Adrenal gland (tissue), 12 donors: ENCODE data around the gene VPS37C. TPM values are rescaled to one million over a fixed set of nuclear protein-coding genes. Genes with fewer than 3 reads are reported as not detected.
A peak's percentile ranks its signal among the peaks of the same experiment; 100 is the strongest.

Experiments used
- DNase-seq, 7 donors: peaks; one replicate each; pipeline ENCODE4 v3.0.0-alpha.2; 2019 to 2020
- H3K27ac ChIP-seq, 5 donors: fragments of 200-600 bp; sonication (generic) in 4 of 5; 1 replicate in 3 of 5; 2 replicates in 2 of 5; pipeline versions ENCODE4 v1.5.1 to v1.8.0; 2016 to 2020; ENCODE audit warnings: mild to moderate bottlenecking in 1 of 5
- H3K27me3 ChIP-seq: fragments of 200-600 bp; 2 replicates; pipeline ENCODE4 v1.8.0; 2021
- H3K36me3 ChIP-seq, 2 donors: fragments of 200-600 bp; replicated peaks in 1 of 2; 1 replicate in 1 of 2; 2 replicates in 1 of 2; pipeline versions ENCODE4 v1.5.1 to v1.8.0; 2018 to 2022
- H3K4me1 ChIP-seq, 2 donors: fragments of 200-600 bp; replicated peaks in 1 of 2; 1 replicate in 1 of 2; 2 replicates in 1 of 2; pipeline versions ENCODE4 v1.5.1 to v1.8.0; 2018 to 2021
- H3K4me3 ChIP-seq, 4 donors: fragments of 200-600 bp; sonication (generic) in 3 of 4; one replicate each; pipeline ENCODE4 v1.5.1; 2016 to 2018
- H3K9me3 ChIP-seq, 3 donors: fragments of 200-600 bp; sonication (generic) in 1 of 3; replicated peaks in 1 of 3; 1 replicate in 2 of 3; 2 replicates in 1 of 3; pipeline versions ENCODE4 v1.5.1 to v1.8.0; 2016 to 2021
- POLR2A ChIP-seq, 2 donors: fragments of 450-650 bp; IDR thresholded peaks; one replicate each; pipeline ENCODE4 v1.6.1; 2017; ENCODE audit warnings: antibody characterized with exemption in 2 of 2, mild to moderate bottlenecking in 2 of 2, moderate library complexity in 1 of 2
- WGBS, 4 donors: extraction: QIAGEN DNeasy Blood & Tissue Kit in 2 of 4; methylation state at CpG; one replicate each; pipeline versions ENCODE4 v1.1.5 to v1.1.7; 2013 to 2017; 5-methylcytosine and 5-hydroxymethylcytosine counted together
- intact Hi-C, 2 donors: fragments of 100-400 bp; cut with DNase I; formaldehyde crosslinking; loops; one replicate each; pipeline versions ENCODE4 v1.14.1 to v1.15.0; 2022 to 2023
- polyA plus RNA-seq, 3 donors: library from polyadenylated mRNA; stranded (reverse); fragments of 200-250 nt in 2 of 3; fragments of 350-450 nt in 1 of 3; fragmentation: Illumina TruSeq in 1 of 3; extraction: RNeasy Lipid Tissue Mini Kit (QIAGEN cat#74804) in 1 of 3; gene quantifications; one replicate each; pipeline ENCODE4 v1.2.3, GENCODE V29; 2013 to 2014
- total RNA-seq, 9 donors: library from RNA; depleted of rRNA in 4 of 9; stranded (reverse); fragments of >200 nt in 4 of 9; fragments of 120-200 nt in 1 of 9; fragmentation: NEBNext Ultra II Directional in 1 of 9; extraction: Animal tissue kit (Norgen Biotek cat#: 25700) in 1 of 9; gene quantifications; one replicate each; pipeline versions ENCODE4 v1.1.0 to v1.2.4, GENCODE V29; 2013 to 2023
- TF ChIP-seq, protein P1 (sequence below), 6 experiments: fragments of 450-650 bp in 4 of 6; fragments of 200-600 bp in 2 of 6; sonication (generic) in 1 of 6; IDR thresholded peaks; 1 replicate in 5 of 6; 2 replicates in 1 of 6; pipeline versions ENCODE4 v1.5.1 to v1.8.0; 2016 to 2021; ENCODE audit warnings: antibody characterized with exemption in 6 of 6, mild to moderate bottlenecking in 2 of 6, moderate library complexity in 1 of 6
- donor health status: healthy with polysubstance abuse.
- donor health status: Bipolar disorder and iron deficiency.
- donor health status: DM: yes; HTN: yes; CAD: no.
- donor health status: DM: no; HTN: no; CAD: no.
- donor health status: DM: no; HTN: no; CAD: no.
- donor health status: DM: yes; HTN: yes; CAD: no.

VPS37C gene
- total and polyA plus RNA-seq, 12 donors: 8.6 to 27.9 (median 18.5) TPM

DNA sequence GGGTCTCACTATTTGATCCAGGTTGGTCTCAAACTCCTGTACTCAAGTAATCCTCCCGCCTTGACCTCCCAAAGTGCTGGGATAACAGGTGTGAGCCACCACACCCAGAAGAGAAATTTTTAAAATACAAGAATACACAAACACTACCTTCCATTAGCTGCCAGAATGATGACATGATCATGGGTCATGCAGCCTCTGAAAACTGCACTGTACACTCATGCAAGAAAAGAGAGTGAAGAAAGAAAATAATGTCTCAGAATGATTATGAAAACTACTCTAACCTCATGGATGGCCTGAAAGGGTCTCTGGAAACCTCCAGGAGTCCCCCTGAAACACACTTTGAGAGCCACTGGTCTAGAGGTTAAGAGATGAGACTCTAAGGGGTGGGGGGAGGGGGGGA, 18.8 kb downstream of the VPS37C start:
- TF ChIP-seq, protein P1, sequence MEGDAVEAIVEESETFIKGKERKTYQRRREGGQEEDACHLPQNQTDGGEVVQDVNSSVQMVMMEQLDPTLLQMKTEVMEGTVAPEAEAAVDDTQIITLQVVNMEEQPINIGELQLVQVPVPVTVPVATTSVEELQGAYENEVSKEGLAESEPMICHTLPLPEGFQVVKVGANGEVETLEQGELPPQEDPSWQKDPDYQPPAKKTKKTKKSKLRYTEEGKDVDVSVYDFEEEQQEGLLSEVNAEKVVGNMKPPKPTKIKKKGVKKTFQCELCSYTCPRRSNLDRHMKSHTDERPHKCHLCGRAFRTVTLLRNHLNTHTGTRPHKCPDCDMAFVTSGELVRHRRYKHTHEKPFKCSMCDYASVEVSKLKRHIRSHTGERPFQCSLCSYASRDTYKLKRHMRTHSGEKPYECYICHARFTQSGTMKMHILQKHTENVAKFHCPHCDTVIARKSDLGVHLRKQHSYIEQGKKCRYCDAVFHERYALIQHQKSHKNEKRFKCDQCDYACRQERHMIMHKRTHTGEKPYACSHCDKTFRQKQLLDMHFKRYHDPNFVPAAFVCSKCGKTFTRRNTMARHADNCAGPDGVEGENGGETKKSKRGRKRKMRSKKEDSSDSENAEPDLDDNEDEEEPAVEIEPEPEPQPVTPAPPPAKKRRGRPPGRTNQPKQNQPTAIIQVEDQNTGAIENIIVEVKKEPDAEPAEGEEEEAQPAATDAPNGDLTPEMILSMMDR (IDR thresholded peaks at IDR 0.05): no peak
- no peak for TF ChIP-seq POLR2A (IDR thresholded peaks at IDR 0.05)
- H3K4me1 ChIP-seq: peaks cover 7 to 17% of the 10 kb centered on the region in 2 donors
- no peaks in the 10 kb centered on the region for H3K9me3 ChIP-seq
- no peak overlapping the region for H3K27ac ChIP-seq
- no peak for DNase-seq
- H3K36me3 ChIP-seq: peaks cover 0 to 10% of the 10 kb centered on the region in 2 donors
- intact Hi-C loops: no loop called here
- 93 to 100% (median 99%) methylated on average over 1 of the region's 1 CpG for WGBS, 4 donors
- H3K27me3 ChIP-seq: no peaks in the 10 kb centered on the region
- H3K4me3 ChIP-seq: no peak overlapping the region

DNA sequence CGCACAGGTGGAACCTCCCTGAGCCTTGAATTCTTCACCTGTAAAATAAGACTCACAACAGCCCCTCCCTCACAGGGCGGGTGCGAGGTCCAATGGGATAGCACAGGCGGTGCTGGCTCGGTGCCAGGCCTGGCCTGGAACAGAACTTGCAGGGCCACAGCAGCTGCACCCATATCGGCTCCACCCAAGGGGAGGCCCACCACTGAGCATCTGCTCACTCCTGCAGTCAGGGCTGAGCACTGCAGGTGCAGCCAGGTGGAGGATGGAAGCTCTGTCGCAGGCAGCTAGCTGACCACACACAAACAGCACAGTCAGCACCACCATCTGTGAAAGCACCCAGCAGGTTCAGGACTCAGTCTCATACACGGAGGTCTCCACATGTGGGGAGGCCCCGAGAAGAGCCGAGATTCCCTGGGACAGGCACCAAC, 19.6 kb downstream of the VPS37C start:
- DNase-seq: peak in 2 of 7 donors; percentile 16 to 31
- 66 to 85% (median 71%) methylated on average over 6 to 10 of the region's 10 CpGs for WGBS, 4 donors
- TF ChIP-seq, protein P1 (IDR thresholded peaks at IDR 0.05): no peak
- no peak for TF ChIP-seq POLR2A (IDR thresholded peaks at IDR 0.05)
- intact Hi-C loops: no loop called here
- no peak overlapping the region for H3K27ac ChIP-seq
- no peaks in the 10 kb centered on the region for H3K9me3 ChIP-seq
- H3K27me3 ChIP-seq: no peaks in the 10 kb centered on the region
- H3K4me3 ChIP-seq: no peak overlapping the region
- H3K36me3 ChIP-seq: peaks cover 0 to 10% of the 10 kb centered on the region in 2 donors
- H3K4me1 ChIP-seq: peaks cover 0 to 9% of the 10 kb centered on the region in 2 donors

DNA sequence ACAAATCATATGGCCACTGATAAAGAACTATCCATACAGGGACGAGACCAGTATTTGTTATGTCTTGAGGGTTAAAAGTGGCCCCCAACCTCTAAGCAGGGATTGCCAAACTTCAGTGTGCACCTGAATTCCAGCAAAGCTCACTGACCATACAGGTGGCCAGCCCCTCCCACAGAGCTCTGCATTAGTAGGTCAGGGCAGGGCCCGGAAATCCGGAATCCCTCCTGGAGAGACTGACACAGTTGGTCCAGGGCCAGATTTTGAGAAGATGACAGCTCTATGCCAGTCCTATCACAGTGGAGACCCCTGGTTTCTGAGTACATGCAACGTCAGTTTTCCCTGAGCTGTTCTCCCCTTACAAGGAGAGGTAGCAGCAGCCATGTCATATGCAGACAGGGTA, 20.8 kb downstream of the VPS37C start:
- no peak for TF ChIP-seq POLR2A (IDR thresholded peaks at IDR 0.05)
- TF ChIP-seq, protein P1 (IDR thresholded peaks at IDR 0.05): no peak
- Histone ChIP-seq H3K36me3 (peaks cover 0 to 10% of the 10 kb centered on the region in 2 donors), H3K4me1 (peaks cover 0 to 6% of the 10 kb centered on the region in 2 donors), H3K27ac (no peak overlapping the region), H3K27me3 (no peaks in the 10 kb centered on the region), H3K4me3 (no peak overlapping the region), H3K9me3 (no peaks in the 10 kb centered on the region)
- no peak for DNase-seq
- WGBS, 4 donors: 66 to 100% (median 78%) methylated on average over 1 to 4 of the region's 4 CpGs
- intact Hi-C loops: no loop called here

DNA sequence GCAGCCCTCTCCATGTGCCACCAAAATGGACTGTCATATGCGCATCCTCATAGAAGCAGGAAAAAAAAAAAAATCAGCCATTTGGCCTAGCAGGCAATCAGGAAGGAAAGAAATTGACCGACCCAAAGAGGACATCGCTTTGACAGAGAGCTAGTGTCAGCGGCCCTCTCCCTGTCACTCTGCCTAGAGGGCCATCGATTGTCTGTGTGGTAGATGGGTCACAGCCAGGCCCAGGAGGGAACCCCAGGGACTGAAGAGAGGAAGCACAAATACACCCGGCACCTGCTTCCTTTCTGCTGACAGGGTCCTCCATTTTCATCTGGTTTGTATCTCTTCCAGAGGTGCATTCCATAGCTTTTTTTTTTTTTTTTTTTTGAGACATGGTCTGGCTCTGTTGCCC, 21.8 kb downstream of the VPS37C start:
- Histone ChIP-seq H3K9me3 (no peaks in the 10 kb centered on the region), H3K36me3 (peaks cover 0 to 10% of the 10 kb centered on the region in 2 donors), H3K4me1 (peaks cover 0 to 6% of the 10 kb centered on the region in 2 donors), H3K27me3 (no peaks in the 10 kb centered on the region), H3K27ac (no peak overlapping the region), H3K4me3 (no peak overlapping the region)
- intact Hi-C loops: no loop called here
- TF ChIP-seq, protein P1 (IDR thresholded peaks at IDR 0.05): no peak
- TF ChIP-seq POLR2A (IDR thresholded peaks at IDR 0.05): no peak
- WGBS, 4 donors: 57 to 84% (median 66%) methylated on average over 6 of the region's 6 CpGs
- DNase-seq: no peak
